ENCODE data around the gene NT5DC1. TPM values are rescaled to one million over a fixed set of nuclear protein-coding genes. Genes with fewer than 3 reads are reported as not detected.
A peak's percentile ranks its signal among the peaks of the same experiment; 100 is the strongest.

The NT5DC1 gene
- polyA plus RNA-seq (0.78 and 1.3 TPM in 2 replicates), polyA minus RNA-seq (1.2 and 2.3 TPM in 2 replicates)

DNA sequence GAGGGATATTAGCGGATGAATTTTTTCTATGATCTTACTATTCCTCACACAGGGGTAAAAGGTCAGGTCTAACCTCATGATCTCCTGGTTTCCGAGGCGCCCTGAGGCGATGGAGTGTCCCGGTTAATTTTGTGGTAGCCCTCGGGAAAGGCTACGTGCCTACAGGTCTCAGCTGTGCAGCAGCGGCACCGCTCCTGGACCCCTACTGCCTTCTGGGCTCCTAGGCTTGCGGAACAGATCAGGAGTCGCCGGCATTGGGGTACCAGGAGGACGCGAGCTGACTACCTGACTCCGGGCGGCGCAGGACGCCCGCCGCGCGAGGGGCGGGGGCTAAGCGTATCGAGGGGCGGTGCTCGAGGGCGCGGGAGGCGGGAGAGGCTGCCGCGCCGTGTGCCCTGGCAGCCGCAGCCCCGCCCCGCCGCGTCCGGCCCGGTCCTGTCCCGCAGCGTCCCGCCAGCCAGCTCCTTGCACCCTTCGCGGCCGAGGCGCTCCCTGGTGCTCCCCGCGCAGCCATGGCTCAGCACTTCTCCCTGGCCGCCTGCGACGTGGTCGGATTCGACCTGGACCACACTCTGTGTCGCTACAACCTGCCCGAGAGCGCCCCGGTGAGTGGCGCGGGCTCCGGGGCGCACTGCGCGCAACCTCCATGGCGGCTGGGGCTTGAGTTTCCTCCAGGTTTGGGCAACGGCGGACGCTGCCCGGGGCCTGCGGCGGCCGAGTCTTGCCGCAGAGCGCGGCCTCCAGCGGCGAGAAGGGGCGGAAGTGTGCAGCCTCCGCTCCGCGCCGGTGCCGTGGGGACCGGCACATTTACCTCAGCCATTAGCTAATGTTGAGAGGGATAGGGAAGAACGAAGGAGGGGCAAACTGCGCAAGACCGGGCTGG lies at the start of gene NT5DC1:
Gene NT5DC1 (plus strand): TSS at position 435 of the 883 bp plus-strand sequence. CDS start 78 bp downstream, at position 513.
- Histone ChIP-seq H3K9ac (ENCODE audit: low read length) (peak within 1 kb of the TSS; percentile 72), H3K4me2 (ENCODE audit: low read length) (peak within 1 kb of the TSS; percentile 35), H3K27me3 (ENCODE audit: insufficient read depth, low read depth, low read length) (no peaks in the 10 kb centered on the region), H3K79me2 (replicated peaks; ENCODE audit: insufficient read depth, low read length) (no peaks in the 10 kb centered on the region), H2AFZ (ENCODE audit: low read depth, low read length) (peak within 1 kb of the TSS; percentile 59), H3K27ac (ENCODE audit: low read length) (peak within 1 kb of the TSS; percentile 29), H3K36me3 (ENCODE audit: insufficient read depth, low read length) (no peaks in the 10 kb centered on the region), H3K9me2 (ENCODE audit: insufficient read depth, low read length) (no peaks in the 10 kb centered on the region), H3F3A (ENCODE audit: insufficient read depth, low read length, poor library complexity, severe bottlenecking) (no peaks in the 10 kb centered on the region), H3K4me3 (ENCODE audit: low read length) (peak within 1 kb of the TSS; percentile 91), H3K9me3 (ENCODE audit: low read length) (no peaks in the 10 kb centered on the region), H4K20me1 (ENCODE audit: insufficient read depth) (no peaks in the 10 kb centered on the region)
- TF ChIP-seq REST (IDR thresholded peaks at IDR 0.05; ENCODE audit: borderline replicate concordance) (peak; percentile 39), EP300 (conservative IDR thresholded peaks at IDR 0.05; ENCODE audit: poor library complexity, severe bottlenecking) (no peak), MXI1 (conservative IDR thresholded peaks at IDR 0.05; ENCODE audit: poor library complexity, severe bottlenecking) (peak; percentile 63), EZH2 (IDR thresholded peaks at IDR 0.05; ENCODE audit: borderline replicate concordance, insufficient read depth, low read length, poor library complexity, severe bottlenecking) (no peak), SMC3 (conservative IDR thresholded peaks at IDR 0.05; ENCODE audit: poor library complexity) (peak; percentile 55), TAF1 (IDR thresholded peaks at IDR 0.05; ENCODE audit: low read depth) (no peak), POLR2AphosphoS5 (IDR thresholded peaks at IDR 0.05) (peak; percentile 21), CTCF (IDR thresholded peaks at IDR 0.05; ENCODE audit: poor library complexity, severe bottlenecking) (peak; percentile 79), RAD21 (conservative IDR thresholded peaks at IDR 0.05) (peak; percentile 56)

DNA sequence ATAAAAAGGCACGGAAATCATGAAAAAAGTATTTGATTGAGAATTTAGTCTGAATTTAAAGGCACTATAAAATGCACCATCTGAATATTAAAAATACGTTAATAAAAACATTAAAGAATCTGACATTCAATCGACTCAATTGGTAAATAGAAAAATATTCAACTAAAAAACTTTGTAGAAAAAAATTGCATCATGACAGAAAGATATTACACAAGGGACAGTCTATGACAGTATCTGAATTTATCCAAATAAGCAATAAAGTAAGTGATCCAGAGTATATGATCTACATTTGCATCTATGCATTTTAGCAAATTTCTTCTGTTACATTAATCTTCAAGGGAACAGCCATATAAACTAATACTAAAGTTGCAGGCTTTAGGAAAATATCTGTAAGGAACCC lies 49.4 kb upstream of the NT5DC1 start:
- Histone ChIP-seq H2AFZ (ENCODE audit: low read depth, low read length) (no peak overlapping the region), H3K9ac (ENCODE audit: low read length) (no peak overlapping the region), H3K4me3 (ENCODE audit: low read length) (no peak overlapping the region), H3K9me3 (ENCODE audit: low read length) (no peaks in the 10 kb centered on the region), H3K79me2 (replicated peaks; ENCODE audit: insufficient read depth, low read length) (no peaks in the 10 kb centered on the region), H3K27ac (ENCODE audit: low read length) (no peak overlapping the region), H3F3A (ENCODE audit: insufficient read depth, low read length, poor library complexity, severe bottlenecking) (no peaks in the 10 kb centered on the region), H3K4me2 (ENCODE audit: low read length) (no peak overlapping the region), H4K20me1 (ENCODE audit: insufficient read depth) (no peaks in the 10 kb centered on the region), H3K27me3 (ENCODE audit: insufficient read depth, low read depth, low read length) (no peaks in the 10 kb centered on the region), H3K36me3 (ENCODE audit: insufficient read depth, low read length) (no peaks in the 10 kb centered on the region), H3K9me2 (ENCODE audit: insufficient read depth, low read length) (no peaks in the 10 kb centered on the region)
- TF ChIP-seq SMC3 (conservative IDR thresholded peaks at IDR 0.05; ENCODE audit: poor library complexity) (no peak), CTCF (IDR thresholded peaks at IDR 0.05; ENCODE audit: poor library complexity, severe bottlenecking) (no peak), POLR2AphosphoS5 (IDR thresholded peaks at IDR 0.05) (no peak), EZH2 (IDR thresholded peaks at IDR 0.05; ENCODE audit: borderline replicate concordance, insufficient read depth, low read length, poor library complexity, severe bottlenecking) (no peak), EP300 (conservative IDR thresholded peaks at IDR 0.05; ENCODE audit: poor library complexity, severe bottlenecking) (no peak), REST (IDR thresholded peaks at IDR 0.05; ENCODE audit: borderline replicate concordance) (no peak), TAF1 (IDR thresholded peaks at IDR 0.05; ENCODE audit: low read depth) (no peak), RAD21 (conservative IDR thresholded peaks at IDR 0.05) (no peak), MXI1 (conservative IDR thresholded peaks at IDR 0.05; ENCODE audit: poor library complexity, severe bottlenecking) (no peak)
